ENCODE data around the gene TSHB. TPM values are rescaled to one million over a fixed set of nuclear protein-coding genes. Genes with fewer than 3 reads are reported as not detected.

TSHB gene
- polyA plus RNA-seq, 1 donor from 2014 or later, result not detected

DNA sequence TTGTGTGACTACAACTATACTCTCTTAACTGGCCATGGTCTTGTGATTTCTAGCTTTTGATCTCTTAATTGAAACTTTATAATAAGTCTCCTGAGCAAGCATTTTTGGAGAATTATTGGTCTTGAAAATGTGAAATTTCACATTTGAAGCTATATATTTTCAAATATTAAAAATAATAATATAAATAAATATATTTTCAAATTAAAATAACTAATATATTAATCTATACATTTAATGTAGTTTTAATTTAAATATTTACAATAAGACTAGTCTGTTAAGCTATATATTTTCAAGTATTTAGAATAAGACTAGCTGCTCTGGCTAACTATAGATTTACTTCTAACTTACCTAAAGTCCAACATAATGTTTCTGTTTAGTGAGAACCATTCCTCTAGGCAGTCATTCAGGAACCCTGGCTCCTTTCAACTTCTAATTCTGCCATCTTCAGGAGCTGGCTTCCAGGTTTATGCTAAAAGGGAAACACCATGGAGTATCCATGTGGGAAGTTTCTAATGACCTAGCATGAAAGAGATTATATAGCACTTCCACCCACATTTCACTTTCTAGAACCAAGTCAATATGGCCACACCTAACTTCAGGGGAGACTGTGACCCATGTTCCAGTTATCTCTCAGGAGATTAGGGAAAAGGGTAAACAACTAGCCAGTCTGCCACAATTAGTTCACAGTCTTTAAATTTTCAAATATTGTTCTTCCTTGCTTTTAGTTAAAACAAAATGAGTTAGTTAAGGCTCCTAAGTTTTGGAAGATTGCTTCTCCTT is 31.9 kb upstream of the TSHB start:
- Histone ChIP-seq H3K9ac (ENCODE audit: low read length) (no peak overlapping the region), H3K36me3 (ENCODE audit: insufficient read depth, low read length) (no peaks in the 10 kb centered on the region), H3K9me3 (ENCODE audit: low read length) (no peaks in the 10 kb centered on the region), H3K79me2 (replicated peaks; ENCODE audit: insufficient read depth, low read length) (no peaks in the 10 kb centered on the region), H4K20me1 (ENCODE audit: insufficient read depth) (no peaks in the 10 kb centered on the region), H3K4me3 (ENCODE audit: low read length) (no peak overlapping the region), H2AFZ (ENCODE audit: low read depth, low read length) (no peak overlapping the region), H3K27me3 (ENCODE audit: insufficient read depth, low read depth, low read length) (no peaks in the 10 kb centered on the region), H3K27ac (ENCODE audit: low read length) (no peak overlapping the region), H3K9me2 (ENCODE audit: insufficient read depth, low read length) (no peaks in the 10 kb centered on the region), H3F3A (ENCODE audit: insufficient read depth, low read length, poor library complexity, severe bottlenecking) (no peaks in the 10 kb centered on the region), H3K4me2 (ENCODE audit: low read length) (no peak overlapping the region)
- TF ChIP-seq MXI1 (conservative IDR thresholded peaks at IDR 0.05; ENCODE audit: poor library complexity, severe bottlenecking), result no peak
- no peak for TF ChIP-seq RAD21 (conservative IDR thresholded peaks at IDR 0.05)
- TF ChIP-seq TAF1 (IDR thresholded peaks at IDR 0.05; ENCODE audit: low read depth), result no peak
- no peak for TF ChIP-seq EZH2 (IDR thresholded peaks at IDR 0.05; ENCODE audit: borderline replicate concordance, insufficient read depth, low read length, poor library complexity, severe bottlenecking)
- no peak for TF ChIP-seq SMC3 (conservative IDR thresholded peaks at IDR 0.05; ENCODE audit: poor library complexity)
- no peak for TF ChIP-seq CTCF (IDR thresholded peaks at IDR 0.05; ENCODE audit: poor library complexity, severe bottlenecking)
- no peak for TF ChIP-seq EP300 (conservative IDR thresholded peaks at IDR 0.05; ENCODE audit: poor library complexity, severe bottlenecking)

DNA sequence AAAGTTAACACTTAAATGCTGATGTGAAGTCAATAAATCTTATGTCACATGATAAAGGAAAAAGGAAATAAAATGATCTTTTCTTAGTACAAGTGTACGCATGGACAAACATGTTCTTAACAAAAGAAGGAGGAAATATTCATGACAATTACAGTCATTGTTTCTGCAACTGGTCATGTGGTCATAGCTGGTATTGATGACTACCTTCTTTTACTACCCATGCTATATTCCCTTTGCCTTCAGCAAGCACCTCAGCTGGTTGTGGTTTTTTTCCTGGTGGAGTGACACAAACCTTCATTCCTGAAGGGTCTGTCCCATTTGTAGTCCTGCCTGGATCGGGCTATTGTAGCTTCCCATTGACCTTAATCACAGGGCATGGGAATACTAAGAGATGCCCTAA is 23.4 kb upstream of the TSHB start:
- no peaks in the 10 kb centered on the region for H3F3A ChIP-seq (ENCODE audit: insufficient read depth, low read length, poor library complexity, severe bottlenecking)
- H3K79me2 ChIP-seq (replicated peaks; ENCODE audit: insufficient read depth, low read length), result no peaks in the 10 kb centered on the region
- no peaks in the 10 kb centered on the region for H4K20me1 ChIP-seq (ENCODE audit: insufficient read depth)
- H3K27ac ChIP-seq (ENCODE audit: low read length), result no peak overlapping the region
- TF ChIP-seq TAF1 (IDR thresholded peaks at IDR 0.05; ENCODE audit: low read depth) (no peak), EZH2 (IDR thresholded peaks at IDR 0.05; ENCODE audit: borderline replicate concordance, insufficient read depth, low read length, poor library complexity, severe bottlenecking) (no peak), MXI1 (conservative IDR thresholded peaks at IDR 0.05; ENCODE audit: poor library complexity, severe bottlenecking) (no peak), POLR2AphosphoS5 (IDR thresholded peaks at IDR 0.05) (no peak), SMC3 (conservative IDR thresholded peaks at IDR 0.05; ENCODE audit: poor library complexity) (no peak), EP300 (conservative IDR thresholded peaks at IDR 0.05; ENCODE audit: poor library complexity, severe bottlenecking) (no peak), RAD21 (conservative IDR thresholded peaks at IDR 0.05) (no peak), CTCF (IDR thresholded peaks at IDR 0.05; ENCODE audit: poor library complexity, severe bottlenecking) (no peak)
- TF ChIP-seq, protein P1, sequence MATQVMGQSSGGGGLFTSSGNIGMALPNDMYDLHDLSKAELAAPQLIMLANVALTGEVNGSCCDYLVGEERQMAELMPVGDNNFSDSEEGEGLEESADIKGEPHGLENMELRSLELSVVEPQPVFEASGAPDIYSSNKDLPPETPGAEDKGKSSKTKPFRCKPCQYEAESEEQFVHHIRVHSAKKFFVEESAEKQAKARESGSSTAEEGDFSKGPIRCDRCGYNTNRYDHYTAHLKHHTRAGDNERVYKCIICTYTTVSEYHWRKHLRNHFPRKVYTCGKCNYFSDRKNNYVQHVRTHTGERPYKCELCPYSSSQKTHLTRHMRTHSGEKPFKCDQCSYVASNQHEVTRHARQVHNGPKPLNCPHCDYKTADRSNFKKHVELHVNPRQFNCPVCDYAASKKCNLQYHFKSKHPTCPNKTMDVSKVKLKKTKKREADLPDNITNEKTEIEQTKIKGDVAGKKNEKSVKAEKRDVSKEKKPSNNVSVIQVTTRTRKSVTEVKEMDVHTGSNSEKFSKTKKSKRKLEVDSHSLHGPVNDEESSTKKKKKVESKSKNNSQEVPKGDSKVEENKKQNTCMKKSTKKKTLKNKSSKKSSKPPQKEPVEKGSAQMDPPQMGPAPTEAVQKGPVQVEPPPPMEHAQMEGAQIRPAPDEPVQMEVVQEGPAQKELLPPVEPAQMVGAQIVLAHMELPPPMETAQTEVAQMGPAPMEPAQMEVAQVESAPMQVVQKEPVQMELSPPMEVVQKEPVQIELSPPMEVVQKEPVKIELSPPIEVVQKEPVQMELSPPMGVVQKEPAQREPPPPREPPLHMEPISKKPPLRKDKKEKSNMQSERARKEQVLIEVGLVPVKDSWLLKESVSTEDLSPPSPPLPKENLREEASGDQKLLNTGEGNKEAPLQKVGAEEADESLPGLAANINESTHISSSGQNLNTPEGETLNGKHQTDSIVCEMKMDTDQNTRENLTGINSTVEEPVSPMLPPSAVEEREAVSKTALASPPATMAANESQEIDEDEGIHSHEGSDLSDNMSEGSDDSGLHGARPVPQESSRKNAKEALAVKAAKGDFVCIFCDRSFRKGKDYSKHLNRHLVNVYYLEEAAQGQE (IDR thresholded peaks at IDR 0.05; ENCODE audit: borderline replicate concordance), result no peak
- no peak overlapping the region for H3K4me3 ChIP-seq (ENCODE audit: low read length)
- no peaks in the 10 kb centered on the region for H3K27me3 ChIP-seq (ENCODE audit: insufficient read depth, low read depth, low read length)
- no peaks in the 10 kb centered on the region for H3K36me3 ChIP-seq (ENCODE audit: insufficient read depth, low read length)
- no peak overlapping the region for H3K4me2 ChIP-seq (ENCODE audit: low read length)
- H2AFZ ChIP-seq (ENCODE audit: low read depth, low read length), result no peak overlapping the region
- no peaks in the 10 kb centered on the region for H3K9me3 ChIP-seq (ENCODE audit: low read length)
- H3K9me2 ChIP-seq (ENCODE audit: insufficient read depth, low read length), result no peaks in the 10 kb centered on the region
- H3K9ac ChIP-seq (ENCODE audit: low read length), result no peak overlapping the region

Measured in neural cell (in vitro differentiated cells).